Measurements from ENCODE around the gene PRSS35.
"Not testable (repeated sequence)": the region's sequence is repeated elsewhere in the genome, so short reads cannot be mapped to it uniquely, and the experiment has no call there.

Gene PRSS35

GRCh38 chr6:83479389-83479788, 32.9 kb upstream of the PRSS35 start:
- ATAC-seq, result no peak
- TF ChIP-seq, protein P1, sequence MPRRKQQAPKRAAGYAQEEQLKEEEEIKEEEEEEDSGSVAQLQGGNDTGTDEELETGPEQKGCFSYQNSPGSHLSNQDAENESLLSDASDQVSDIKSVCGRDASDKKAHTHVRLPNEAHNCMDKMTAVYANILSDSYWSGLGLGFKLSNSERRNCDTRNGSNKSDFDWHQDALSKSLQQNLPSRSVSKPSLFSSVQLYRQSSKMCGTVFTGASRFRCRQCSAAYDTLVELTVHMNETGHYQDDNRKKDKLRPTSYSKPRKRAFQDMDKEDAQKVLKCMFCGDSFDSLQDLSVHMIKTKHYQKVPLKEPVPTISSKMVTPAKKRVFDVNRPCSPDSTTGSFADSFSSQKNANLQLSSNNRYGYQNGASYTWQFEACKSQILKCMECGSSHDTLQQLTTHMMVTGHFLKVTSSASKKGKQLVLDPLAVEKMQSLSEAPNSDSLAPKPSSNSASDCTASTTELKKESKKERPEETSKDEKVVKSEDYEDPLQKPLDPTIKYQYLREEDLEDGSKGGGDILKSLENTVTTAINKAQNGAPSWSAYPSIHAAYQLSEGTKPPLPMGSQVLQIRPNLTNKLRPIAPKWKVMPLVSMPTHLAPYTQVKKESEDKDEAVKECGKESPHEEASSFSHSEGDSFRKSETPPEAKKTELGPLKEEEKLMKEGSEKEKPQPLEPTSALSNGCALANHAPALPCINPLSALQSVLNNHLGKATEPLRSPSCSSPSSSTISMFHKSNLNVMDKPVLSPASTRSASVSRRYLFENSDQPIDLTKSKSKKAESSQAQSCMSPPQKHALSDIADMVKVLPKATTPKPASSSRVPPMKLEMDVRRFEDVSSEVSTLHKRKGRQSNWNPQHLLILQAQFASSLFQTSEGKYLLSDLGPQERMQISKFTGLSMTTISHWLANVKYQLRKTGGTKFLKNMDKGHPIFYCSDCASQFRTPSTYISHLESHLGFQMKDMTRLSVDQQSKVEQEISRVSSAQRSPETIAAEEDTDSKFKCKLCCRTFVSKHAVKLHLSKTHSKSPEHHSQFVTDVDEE (CRISPR knock-in tag; IDR thresholded peaks at IDR 0.05), result no peak
- TF ChIP-seq ZFP3 (CRISPR knock-in tag; IDR thresholded peaks at IDR 0.05), result no peak

DNA sequence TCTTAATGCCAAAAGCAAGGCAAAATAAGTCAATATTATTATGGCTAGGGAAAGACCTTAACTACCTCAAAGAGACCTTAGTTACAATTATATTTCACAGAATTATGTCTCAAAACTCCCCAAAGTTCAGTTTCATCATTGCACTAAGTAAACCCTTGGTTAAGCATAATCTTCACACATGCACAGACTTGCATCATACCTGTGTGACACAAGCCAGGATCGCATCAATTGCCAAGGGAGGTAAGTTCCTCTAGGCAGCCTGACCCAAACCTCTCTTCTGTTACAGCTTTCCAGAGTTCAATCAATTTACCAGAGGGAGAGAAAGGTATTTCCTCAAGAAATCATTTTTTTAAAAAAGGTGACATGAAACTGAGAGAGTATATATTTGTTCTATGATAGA, 31.9 kb upstream of the PRSS35 start:
- ATAC-seq, result no peak
- TF ChIP-seq TCF4 (CRISPR knock-in tag; IDR thresholded peaks at IDR 0.05; ENCODE audit: borderline replicate concordance) (no peak), PPARA (CRISPR knock-in tag; IDR thresholded peaks at IDR 0.05; ENCODE audit: borderline replicate concordance) (no peak), POU6F1 (CRISPR knock-in tag; IDR thresholded peaks at IDR 0.05; ENCODE audit: borderline replicate concordance, low read depth) (no peak), ZFP3 (CRISPR knock-in tag; IDR thresholded peaks at IDR 0.05) (no peak)
- TF ChIP-seq, protein P2, sequence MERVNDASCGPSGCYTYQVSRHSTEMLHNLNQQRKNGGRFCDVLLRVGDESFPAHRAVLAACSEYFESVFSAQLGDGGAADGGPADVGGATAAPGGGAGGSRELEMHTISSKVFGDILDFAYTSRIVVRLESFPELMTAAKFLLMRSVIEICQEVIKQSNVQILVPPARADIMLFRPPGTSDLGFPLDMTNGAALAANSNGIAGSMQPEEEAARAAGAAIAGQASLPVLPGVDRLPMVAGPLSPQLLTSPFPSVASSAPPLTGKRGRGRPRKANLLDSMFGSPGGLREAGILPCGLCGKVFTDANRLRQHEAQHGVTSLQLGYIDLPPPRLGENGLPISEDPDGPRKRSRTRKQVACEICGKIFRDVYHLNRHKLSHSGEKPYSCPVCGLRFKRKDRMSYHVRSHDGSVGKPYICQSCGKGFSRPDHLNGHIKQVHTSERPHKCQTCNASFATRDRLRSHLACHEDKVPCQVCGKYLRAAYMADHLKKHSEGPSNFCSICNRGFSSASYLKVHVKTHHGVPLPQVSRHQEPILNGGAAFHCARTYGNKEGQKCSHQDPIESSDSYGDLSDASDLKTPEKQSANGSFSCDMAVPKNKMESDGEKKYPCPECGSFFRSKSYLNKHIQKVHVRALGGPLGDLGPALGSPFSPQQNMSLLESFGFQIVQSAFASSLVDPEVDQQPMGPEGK (CRISPR knock-in tag; IDR thresholded peaks at IDR 0.05; ENCODE audit: borderline replicate concordance), result no peak

DNA sequence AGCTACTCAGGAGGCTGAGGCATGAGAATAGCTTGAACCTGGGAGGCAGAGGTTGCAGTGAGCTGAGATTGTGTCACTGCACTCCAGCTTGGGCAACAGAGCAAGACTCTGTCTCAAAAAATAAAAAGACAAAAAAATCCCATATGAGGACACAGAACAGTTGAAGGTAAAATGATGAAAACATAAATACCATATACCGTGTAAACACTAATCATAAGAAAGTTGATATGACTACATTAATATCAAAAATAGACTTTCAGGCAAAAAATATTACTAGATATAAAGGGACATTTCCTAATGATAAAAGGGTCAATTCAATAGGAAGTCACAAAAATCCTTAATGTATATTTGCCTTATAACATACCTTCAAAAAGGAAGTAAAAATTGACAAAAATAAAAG, 30.4 kb upstream of the PRSS35 start:
- not testable (repeated sequence) for ATAC-seq

DNA sequence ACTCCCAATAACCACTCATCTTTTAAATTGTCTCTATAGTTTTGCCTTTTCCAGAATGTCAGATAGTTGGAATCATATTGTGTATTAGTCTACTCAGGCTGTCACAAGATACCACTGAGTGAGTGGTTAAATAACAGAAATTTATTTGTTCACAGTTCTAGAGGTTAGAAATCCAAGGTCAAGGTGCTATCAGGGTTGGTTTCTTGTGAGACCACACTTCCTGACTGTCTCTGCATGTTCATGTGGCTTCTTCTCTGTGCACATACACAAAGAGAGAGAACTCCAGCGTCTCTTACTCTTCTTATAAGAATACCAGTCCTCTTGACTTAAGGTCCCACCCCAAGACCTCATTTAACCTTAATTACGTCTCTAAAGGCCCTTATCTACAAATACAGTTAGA, 23.9 kb upstream of the PRSS35 start:
- ATAC-seq, result no peak
- no peak for TF ChIP-seq TOX (CRISPR knock-in tag; IDR thresholded peaks at IDR 0.05; ENCODE audit: borderline replicate concordance)
- no peak for TF ChIP-seq BACH2 (CRISPR knock-in tag; IDR thresholded peaks at IDR 0.05; ENCODE audit: borderline replicate concordance)

DNA sequence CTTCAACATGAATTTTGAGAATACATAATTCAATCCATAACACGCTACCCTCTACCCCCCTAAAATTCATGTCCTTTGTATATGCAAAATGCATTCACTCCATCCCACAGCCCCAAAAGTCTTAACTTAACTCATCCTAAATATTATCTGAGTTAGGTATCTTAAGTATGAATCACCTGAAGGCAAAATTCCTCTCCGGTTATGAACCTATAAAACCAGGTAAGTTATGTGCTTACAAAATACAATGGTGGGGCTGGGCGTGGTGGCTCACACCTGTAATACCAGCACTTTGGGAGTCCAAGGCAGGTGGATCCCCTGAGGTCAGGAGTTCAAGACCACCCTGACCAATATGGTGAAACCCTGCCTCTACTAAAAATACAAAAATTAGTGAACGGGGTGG, 23.5 kb upstream of the PRSS35 start:
- no peak for TF ChIP-seq CSRNP3 (CRISPR knock-in tag; IDR thresholded peaks at IDR 0.05)
- TF ChIP-seq GLIS3 (CRISPR knock-in tag; IDR thresholded peaks at IDR 0.05), result no peak
- no peak for ATAC-seq

- ATAC-seq, result no peak
- TF ChIP-seq ZFP30 (CRISPR knock-in tag; IDR thresholded peaks at IDR 0.05) (no peak), ZNF70 (CRISPR knock-in tag; IDR thresholded peaks at IDR 0.05) (no peak), CSDC2 (CRISPR knock-in tag; IDR thresholded peaks at IDR 0.05) (no peak), TCF4 (CRISPR knock-in tag; IDR thresholded peaks at IDR 0.05; ENCODE audit: borderline replicate concordance) (no peak), ZNF565 (CRISPR knock-in tag; conservative IDR thresholded peaks at IDR 0.05; ENCODE audit: low read depth) (no peak), ZFP3 (CRISPR knock-in tag; IDR thresholded peaks at IDR 0.05) (no peak), CREB5 (CRISPR knock-in tag; IDR thresholded peaks at IDR 0.05; ENCODE audit: low read depth) (no peak), ZC3H10 (CRISPR knock-in tag; IDR thresholded peaks at IDR 0.05) (no peak), CSRNP3 (CRISPR knock-in tag; IDR thresholded peaks at IDR 0.05) (no peak), POU6F1 (CRISPR knock-in tag; IDR thresholded peaks at IDR 0.05; ENCODE audit: borderline replicate concordance, low read depth) (no peak), RARB (CRISPR knock-in tag; IDR thresholded peaks at IDR 0.05) (no peak), ARNTL (CRISPR knock-in tag; IDR thresholded peaks at IDR 0.05; ENCODE audit: borderline replicate concordance, low read depth) (no peak)
Measured at GRCh38 chr6:83490217-83490807, 22.0 kb upstream of the PRSS35 start.
